K562 (cell line): ENCODE measurements around the gene SPRTN. TPM values are rescaled to one million over a fixed set of nuclear protein-coding genes. Genes with fewer than 3 reads are reported as not detected.

Experiments used
- BACH1 ChIP-seq: fragments of 200-800 bp; sonication (Bioruptor generic); IDR thresholded peaks from 2 replicates; pipeline ENCODE4 v1.6.1; 2016; ENCODE audit warnings: missing genetic modification characterization, missing compliant biosample characterization
- BDP1 ChIP-seq: IDR thresholded peaks from 3 replicates; pipeline ENCODE4 v1.6.1; 2011; ENCODE audit not compliant: insufficient read length, insufficient read depth
- CHD2 ChIP-seq: IDR thresholded peaks from 2 replicates; pipeline ENCODE4 v1.6.1; 2011; ENCODE audit warnings: low read depth, low read length
- CTCF ChIP-seq, 3 experiments: IDR thresholded peaks in 2 of 3; conservative IDR thresholded peaks in 1 of 3; 2 replicates each; pipeline ENCODE4 v1.5.1; 2011 to 2012; ENCODE audit warnings: low read length in 3 of 3, mild to moderate bottlenecking in 3 of 3, control low read depth in 2 of 3, improper control_type of control experiment in 1 of 3, inconsistent platforms in 1 of 3, low read depth in 1 of 3, mixed read lengths in 1 of 3, moderate library complexity in 1 of 3; ENCODE audit not compliant: insufficient read depth in 2 of 3
- HMG20A ChIP-seq: fragments of 450-650 bp; formaldehyde crosslinking; conservative IDR thresholded peaks from 2 replicates; pipeline ENCODE4 v1.4.0; 2020; ENCODE audit warnings: mild to moderate bottlenecking, mixed read lengths
- HNRNPK ChIP-seq: fragments of 200-400 bp; formaldehyde crosslinking; IDR thresholded peaks from one replicate; pipeline ENCODE4 v1.6.1; 2018; ENCODE audit warnings: mild to moderate bottlenecking, low read depth, low read length; ENCODE audit not compliant: poor library complexity, severe bottlenecking
- IRF2 ChIP-seq: sonication (generic); formaldehyde crosslinking; IDR thresholded peaks from 2 replicates; pipeline ENCODE4 v1.8.1; 2022; ENCODE audit warnings: mild to moderate bottlenecking, missing genetic modification reagents
- RNF2 ChIP-seq: sonication (generic); IDR thresholded peaks from 2 replicates; pipeline ENCODE4 v1.6.1; 2016
- SNRNP70 ChIP-seq: fragments of 200-400 bp; formaldehyde crosslinking; optimal IDR thresholded peaks from 2 replicates; pipeline ENCODE3; 2017; ENCODE audit warnings: low read depth, low read length
- STAT6 ChIP-seq: sonication (generic); formaldehyde crosslinking; IDR thresholded peaks from 2 replicates; pipeline ENCODE4 v1.8.1; 2023; ENCODE audit warnings: mild to moderate bottlenecking, missing genetic modification reagents
- THRA ChIP-seq: fragments of 450-650 bp; IDR thresholded peaks from 2 replicates; pipeline ENCODE4 v1.6.1; 2017; ENCODE audit warnings: mild to moderate bottlenecking, moderate library complexity
- ZC3H8 ChIP-seq: fragments of 450-650 bp; IDR thresholded peaks from 2 replicates; pipeline ENCODE4 v1.6.1; 2017
- ZFP36 ChIP-seq: fragments of 150-350 bp; IDR thresholded peaks from 2 replicates; pipeline ENCODE4 v1.6.1; 2018; ENCODE audit warnings: low read length, low read depth; ENCODE audit not compliant: partially characterized antibody
- ZFX ChIP-seq: sonication (generic); formaldehyde crosslinking; IDR thresholded peaks from 2 replicates; pipeline ENCODE4 v1.8.0; 2022; ENCODE audit warnings: mild to moderate bottlenecking, missing genetic modification reagents, moderate library complexity
- ZNF224 ChIP-seq: sonication (generic); formaldehyde crosslinking; IDR thresholded peaks from 2 replicates; pipeline ENCODE4 v1.8.0; 2022; ENCODE audit warnings: mild to moderate bottlenecking, missing genetic modification reagents
- ZNF324 ChIP-seq: fragments of 250-450 bp; sonication (Bioruptor Pico); IDR thresholded peaks from 2 replicates; pipeline ENCODE4 v1.4.0; 2020; ENCODE audit warnings: mild to moderate bottlenecking
- polyA plus RNA-seq, 8 experiments: library from polyadenylated mRNA; depleted of rRNA in 4 of 8; stranded (reverse) in 5 of 8; unstranded in 3 of 8; fragments of >200 nt; fragmentation: Nextera tagmentation in 2 of 8; fragmentation: Illumina TruSeq in 1 of 8; extraction: Ambion mirVana in 2 of 8; extraction: Trizol in 1 of 8; gene quantifications; 2 replicates each; pipeline versions ENCODE4 v1.2.1 to v1.2.3, GENCODE V29; 2011 to 2014; ENCODE audit warnings: inconsistent platforms in 1 of 8, missing spikeins in 1 of 8
- total RNA-seq, 7 experiments: library from RNA; depleted of rRNA in 6 of 7; stranded (reverse); fragments of >200 nt in 6 of 7; fragmentation: Illumina TruSeq in 2 of 7; extraction: Trizol in 2 of 7; gene quantifications; 2 replicates each; pipeline versions ENCODE4 v1.2.1 to v1.2.3, GENCODE V29; 2011 to 2021; ENCODE audit warnings: low replicate concordance in 1 of 7
- TF ChIP-seq, protein P1 (sequence below): fragments of 450-650 bp; IDR thresholded peaks from 2 replicates; pipeline ENCODE4 v1.6.1; 2016

The SPRTN gene
- total and polyA plus RNA-seq, 9 of the 15 experiments (the other 6 are each of a cell fraction or from before 2014, with no cell fraction given) = 8.1 to 32.5 (median 21.2) TPM

GRCh38 chr1:231337472-231338269 lies 422 bp upstream of the SPRTN start, which contains the start of gene EXOC8 (continued):
- TF ChIP-seq BDP1 = no peak
- TF ChIP-seq THRA = no peak
- 0 out of 2 replicates have a peak, but pooled peaks have one; percentile 55 for TF ChIP-seq ZNF224
- TF ChIP-seq BACH1 = no peak
- no peak for TF ChIP-seq IRF2 (CRISPR knock-in tag)
- 0 out of 2 replicates have a peak, but pooled peaks have one; percentile 28 for TF ChIP-seq ZNF324 (CRISPR knock-in tag)
- peak in 2 of 3 experiments; percentile 5 to 19; a peak in 3 of 6 replicates for TF ChIP-seq CTCF (IDR thresholded peaks at IDR 0.05 in 2 of 3, conservative IDR thresholded peaks at IDR 0.05 in 1 of 3; ENCODE audit: insufficient read depth in 2 of 3, low read depth in 1 of 3, low read length in 3 of 3)
- TF ChIP-seq HMG20A = no peak
- no peak for TF ChIP-seq SNRNP70
- no peak for TF ChIP-seq ZC3H8
- TF ChIP-seq ZFX (CRISPR knock-in tag) = peak; percentile 67
- TF ChIP-seq RNF2 = no peak
- TF ChIP-seq STAT6 (CRISPR knock-in tag) = no peak
- peak; percentile 99 for TF ChIP-seq CHD2
- TF ChIP-seq HNRNPK = no peak
- TF ChIP-seq, protein P1, sequence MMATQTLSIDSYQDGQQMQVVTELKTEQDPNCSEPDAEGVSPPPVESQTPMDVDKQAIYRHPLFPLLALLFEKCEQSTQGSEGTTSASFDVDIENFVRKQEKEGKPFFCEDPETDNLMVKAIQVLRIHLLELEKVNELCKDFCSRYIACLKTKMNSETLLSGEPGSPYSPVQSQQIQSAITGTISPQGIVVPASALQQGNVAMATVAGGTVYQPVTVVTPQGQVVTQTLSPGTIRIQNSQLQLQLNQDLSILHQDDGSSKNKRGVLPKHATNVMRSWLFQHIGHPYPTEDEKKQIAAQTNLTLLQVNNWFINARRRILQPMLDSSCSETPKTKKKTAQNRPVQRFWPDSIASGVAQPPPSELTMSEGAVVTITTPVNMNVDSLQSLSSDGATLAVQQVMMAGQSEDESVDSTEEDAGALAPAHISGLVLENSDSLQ = peak; percentile 88
- peak; percentile 21 for TF ChIP-seq ZFP36
